GM18870 (cell line): ENCODE results near the gene KIFBP.
A peak's percentile ranks its signal among the peaks of the same experiment; 100 is the strongest.

ENCODE experiments used
- ATAC-seq: cut with Tn5 transposase; IDR thresholded peaks from one replicate; pipeline ENCODE4 v1.9.1; 2021; ENCODE audit warnings: moderate library complexity; ENCODE audit not compliant: unreplicated experiment

Gene KIFBP

GRCh38 chr10:69047111-69047832 is 58.7 kb downstream of the KIFBP start:
- ATAC-seq = no peak

GRCh38 chr10:69048103-69048502 is 59.5 kb downstream of the KIFBP start:
- ATAC-seq = no peak

- no peak for ATAC-seq
Observed at GRCh38 chr10:69049566-69049961, 61.0 kb downstream of the KIFBP start.

GRCh38 chr10:69051303-69051702 is 62.7 kb downstream of the KIFBP start:
- ATAC-seq = peak; percentile 36

- no peak for ATAC-seq
Observed at GRCh38 chr10:69051710-69052487, 63.3 kb downstream of the KIFBP start.

GRCh38 chr10:69052736-69053135 is 64.1 kb downstream of the KIFBP start:
- ATAC-seq = no peak

GRCh38 chr10:69055241-69055640 is 66.6 kb downstream of the KIFBP start:
- no peak for ATAC-seq

- ATAC-seq = no peak
Observed at GRCh38 chr10:69056129-69056528, 67.5 kb downstream of the KIFBP start.

- no peak for ATAC-seq
Observed at GRCh38 chr10:69056536-69057260, 68.1 kb downstream of the KIFBP start.

- no peak for ATAC-seq
Observed at GRCh38 chr10:69057261-69057950, 68.8 kb downstream of the KIFBP start.

GRCh38 chr10:69057951-69058297 is 69.3 kb downstream of the KIFBP start:
- no peak for ATAC-seq

GRCh38 chr10:69060127-69060798 is 71.7 kb downstream of the KIFBP start:
- ATAC-seq = no peak

GRCh38 chr10:69061305-69062161 is 72.9 kb downstream of the KIFBP start:
- peak; percentile 32 for ATAC-seq

- no peak for ATAC-seq
Observed at GRCh38 chr10:69062901-69063300, 74.3 kb downstream of the KIFBP start.

- no peak for ATAC-seq
Observed at GRCh38 chr10:69064762-69065328, 76.2 kb downstream of the KIFBP start.

GRCh38 chr10:69065406-69066361 is 77.1 kb downstream of the KIFBP start:
- ATAC-seq = peak; percentile 50
